ENCODE results near the gene PTPRA. TPM values are rescaled to one million over a fixed set of nuclear protein-coding genes. Genes with fewer than 3 reads are reported as not detected.
A peak's percentile ranks its signal among the peaks of the same experiment; 100 is the strongest.

PTPRA gene
- total and polyA plus RNA-seq, 10 of the 15 experiments (the other 5 are each of a cell fraction or from before 2014, with no cell fraction given) = 3.9 to 62.1 (median 34.6) TPM

DNA sequence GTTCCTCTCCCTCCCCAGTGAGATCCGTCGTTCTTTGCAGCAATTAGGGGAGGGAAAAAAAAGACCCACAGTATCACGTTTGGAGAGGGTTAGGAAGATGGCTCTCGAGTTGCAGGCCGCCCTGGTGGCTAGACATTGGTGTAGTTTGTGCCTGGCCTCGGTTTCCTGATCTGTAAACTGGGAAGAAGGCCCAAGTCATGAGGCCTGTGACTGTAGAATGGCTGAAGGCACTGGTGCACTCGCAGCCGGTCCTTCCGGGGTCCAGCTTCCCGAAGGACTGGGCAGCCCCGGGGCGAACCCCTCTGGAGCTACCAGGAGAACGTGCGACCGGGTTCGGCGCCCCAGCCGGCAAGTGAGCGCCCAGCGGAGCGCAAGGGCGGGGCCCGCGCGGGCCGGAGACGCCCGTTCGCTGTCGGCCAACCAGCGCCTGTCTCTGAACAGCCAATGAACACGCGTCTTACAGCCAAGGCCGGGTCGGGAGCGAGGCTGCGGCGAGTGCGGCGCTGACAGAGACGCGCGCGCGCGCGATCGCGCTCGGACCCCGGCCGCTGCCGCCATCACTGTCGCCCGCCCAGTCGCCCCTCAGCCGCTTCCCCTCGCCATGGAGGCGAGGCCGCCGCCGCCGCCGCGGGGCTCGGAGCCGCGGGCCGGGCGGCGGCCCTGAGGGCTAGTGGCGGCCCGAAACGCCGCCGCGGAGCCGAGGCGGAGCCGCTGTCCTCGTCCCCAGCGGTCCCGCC is at the start of gene PTPRA (continued):
- TF ChIP-seq, protein P1, sequence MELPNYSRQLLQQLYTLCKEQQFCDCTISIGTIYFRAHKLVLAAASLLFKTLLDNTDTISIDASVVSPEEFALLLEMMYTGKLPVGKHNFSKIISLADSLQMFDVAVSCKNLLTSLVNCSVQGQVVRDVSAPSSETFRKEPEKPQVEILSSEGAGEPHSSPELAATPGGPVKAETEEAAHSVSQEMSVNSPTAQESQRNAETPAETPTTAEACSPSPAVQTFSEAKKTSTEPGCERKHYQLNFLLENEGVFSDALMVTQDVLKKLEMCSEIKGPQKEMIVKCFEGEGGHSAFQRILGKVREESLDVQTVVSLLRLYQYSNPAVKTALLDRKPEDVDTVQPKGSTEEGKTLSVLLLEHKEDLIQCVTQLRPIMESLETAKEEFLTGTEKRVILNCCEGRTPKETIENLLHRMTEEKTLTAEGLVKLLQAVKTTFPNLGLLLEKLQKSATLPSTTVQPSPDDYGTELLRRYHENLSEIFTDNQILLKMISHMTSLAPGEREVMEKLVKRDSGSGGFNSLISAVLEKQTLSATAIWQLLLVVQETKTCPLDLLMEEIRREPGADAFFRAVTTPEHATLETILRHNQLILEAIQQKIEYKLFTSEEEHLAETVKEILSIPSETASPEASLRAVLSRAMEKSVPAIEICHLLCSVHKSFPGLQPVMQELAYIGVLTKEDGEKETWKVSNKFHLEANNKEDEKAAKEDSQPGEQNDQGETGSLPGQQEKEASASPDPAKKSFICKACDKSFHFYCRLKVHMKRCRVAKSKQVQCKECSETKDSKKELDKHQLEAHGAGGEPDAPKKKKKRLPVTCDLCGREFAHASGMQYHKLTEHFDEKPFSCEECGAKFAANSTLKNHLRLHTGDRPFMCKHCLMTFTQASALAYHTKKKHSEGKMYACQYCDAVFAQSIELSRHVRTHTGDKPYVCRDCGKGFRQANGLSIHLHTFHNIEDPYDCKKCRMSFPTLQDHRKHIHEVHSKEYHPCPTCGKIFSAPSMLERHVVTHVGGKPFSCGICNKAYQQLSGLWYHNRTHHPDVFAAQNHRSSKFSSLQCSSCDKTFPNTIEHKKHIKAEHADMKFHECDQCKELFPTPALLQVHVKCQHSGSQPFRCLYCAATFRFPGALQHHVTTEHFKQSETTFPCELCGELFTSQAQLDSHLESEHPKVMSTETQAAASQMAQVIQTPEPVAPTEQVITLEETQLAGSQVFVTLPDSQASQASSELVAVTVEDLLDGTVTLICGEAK (IDR thresholded peaks at IDR 0.05; ENCODE audit: borderline replicate concordance) = no peak
- TF ChIP-seq SIX5 (IDR thresholded peaks at IDR 0.05; ENCODE audit: low read depth, low read length, severe bottlenecking) (no peak), FOXK2 (IDR thresholded peaks at IDR 0.05) (no peak), IRF4 (IDR thresholded peaks at IDR 0.05; ENCODE audit: low read depth, low read length) (0 out of 2 replicates have a peak, but pooled peaks have one; percentile 17), POLR2A (IDR thresholded peaks at IDR 0.05; ENCODE audit: low read depth, low read length) (peak; percentile 92), SP1 (IDR thresholded peaks at IDR 0.05; ENCODE audit: low read depth, low read length) (peak; percentile 73), ESRRA (IDR thresholded peaks at IDR 0.05; ENCODE audit: low read length) (no peak), SUZ12 (IDR thresholded peaks at IDR 0.05; ENCODE audit: unreplicated experiment) (no peak)

DNA sequence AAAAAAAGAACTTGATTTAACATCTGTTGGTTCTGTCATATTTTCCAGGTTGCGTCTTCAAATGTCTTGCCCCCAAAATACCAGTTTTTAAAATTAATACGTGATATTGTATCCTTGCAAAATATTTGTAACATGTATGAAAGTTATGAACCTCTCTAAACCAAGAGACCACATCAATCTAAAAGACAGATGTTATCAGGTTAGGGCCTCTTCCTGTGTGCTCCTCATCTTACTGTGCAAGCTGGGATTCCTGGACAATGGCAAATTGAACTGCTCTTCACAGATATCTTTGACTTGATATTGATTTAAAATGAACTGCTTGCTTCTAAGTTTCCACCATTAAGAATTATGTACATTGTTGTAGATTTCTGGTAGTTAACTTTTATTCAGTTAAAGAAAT is 47.5 kb upstream of the PTPRA start:
- no peak for ATAC-seq
- BruUV-seq (replicated peaks) = no TSS peak
- POLR2A ChIA-PET = no interaction called here
- TF ChIP-seq CEBPZ (IDR thresholded peaks at IDR 0.05; ENCODE audit: low read depth, low read length) = no peak
- no peak for TF ChIP-seq HDAC6 (IDR thresholded peaks at IDR 0.05; ENCODE audit: unreplicated experiment)
- TF ChIP-seq HDAC2 (IDR thresholded peaks at IDR 0.05) = no peak
- TF ChIP-seq ZNF384 (IDR thresholded peaks at IDR 0.05; ENCODE audit: borderline replicate concordance, low read depth, low read length) = no peak

More for the DNA sequence above, 47.5 kb upstream of the PTPRA start:
- no peaks in the 10 kb centered on the region for H3K27me3 ChIP-seq (replicated peaks in 1 of 2; ENCODE audit: control insufficient read depth in 2 of 2, insufficient read depth in 2 of 2, low read length in 1 of 2)
- H3K36me3 ChIP-seq (ENCODE audit: control insufficient read depth in 2 of 2, insufficient read depth in 2 of 2, low read length in 1 of 2) = no peaks in the 10 kb centered on the region
- H3K9me3 ChIP-seq (replicated peaks; ENCODE audit: control insufficient read depth, insufficient read depth, low read length) = no peaks in the 10 kb centered on the region
- ChIA-PET RAD21 (ENCODE audit: unreplicated experiment) (no interaction called here), CTCF (no interaction called here), SMC1A (ENCODE audit: uncharacterized antibody, unreplicated experiment) (no interaction called here)
- H3K4me1 ChIP-seq (ENCODE audit: control insufficient read depth, insufficient read depth, low read length) = no peaks in the 10 kb centered on the region; the same call in 1 of the 2 replicates
- 63% methylated on average over 2 of the region's 2 CpGs for WGBS (ENCODE audit: insufficient coverage, insufficient replicate concordance, low lambda C conversion rate, missing lambda C conversion rate)
- intact Hi-C loops (cut with micrococcal nuclease; ENCODE audit: unreplicated experiment) = no loop called here
- H3K79me2 ChIP-seq (ENCODE audit: control insufficient read depth, insufficient read depth, low read length) = no peaks in the 10 kb centered on the region
- no peak overlapping the region for H3K27ac ChIP-seq (ENCODE audit: control insufficient read depth, insufficient read depth)
- no peak overlapping the region for H2AFZ ChIP-seq (ENCODE audit: control insufficient read depth, low read depth, low read length)
- H4K20me1 ChIP-seq (ENCODE audit: control insufficient read depth, insufficient read depth) = no peaks in the 10 kb centered on the region
- H3K4me3 ChIP-seq = no peak overlapping the region
- FAIRE-seq (no peak), DNase-seq (ENCODE audit: low read depth, low spot score) (no peak)
- in situ Hi-C loops (cut with MboI) = no loop called here
- no peak overlapping the region for H3K9ac ChIP-seq (ENCODE audit: control insufficient read depth, insufficient read depth, low read length)
- H3K4me2 ChIP-seq (ENCODE audit: control insufficient read depth, insufficient read depth) = no peak overlapping the region
